Cardiac fibroblast (primary cell): ENCODE results near the gene GABRG3.

ENCODE experiments used
- DNase-seq, 2 donors: peaks; one replicate each; pipeline versions ENCODE4 v3.0.0 to v3.0.0-alpha.2; 2010; ENCODE audit warnings: low read depth in 2 of 2
- H3K4me3 ChIP-seq, 2 donors: replicated peaks in 1 of 2; 1 replicate in 1 of 2; 2 replicates in 1 of 2; pipeline ENCODE4 v1.5.1; 2011; ENCODE audit warnings: low read depth in 2 of 2, low read length in 2 of 2, mild to moderate bottlenecking in 2 of 2, moderate library complexity in 1 of 2
- TF ChIP-seq, protein P1 (sequence below): IDR thresholded peaks from one replicate; pipeline ENCODE4 v1.5.1; 2011; ENCODE audit warnings: low read depth, mild to moderate bottlenecking, low read length, inconsistent platforms

GABRG3 gene

DNA sequence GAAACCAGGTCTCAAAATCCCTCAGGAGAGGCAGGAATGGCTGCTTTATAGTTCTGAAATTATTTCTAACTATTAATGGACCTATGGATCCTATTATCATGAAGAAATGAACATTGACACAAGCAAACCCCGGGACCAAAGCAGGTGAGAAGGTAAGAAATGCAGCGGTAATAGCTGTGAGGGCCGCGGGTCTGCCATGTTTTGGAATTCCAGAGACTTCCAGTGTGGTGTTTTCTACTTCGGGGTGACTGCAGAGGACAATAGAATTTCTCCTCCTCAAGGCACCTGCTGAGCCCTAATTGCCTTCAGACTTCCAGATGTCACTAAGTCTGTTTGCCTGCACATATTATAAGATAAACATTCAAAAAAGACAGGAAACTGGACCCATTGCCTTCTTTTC is 437.4 kb downstream of the GABRG3 start:
- DNase-seq, result no peak
- TF ChIP-seq, protein P1, sequence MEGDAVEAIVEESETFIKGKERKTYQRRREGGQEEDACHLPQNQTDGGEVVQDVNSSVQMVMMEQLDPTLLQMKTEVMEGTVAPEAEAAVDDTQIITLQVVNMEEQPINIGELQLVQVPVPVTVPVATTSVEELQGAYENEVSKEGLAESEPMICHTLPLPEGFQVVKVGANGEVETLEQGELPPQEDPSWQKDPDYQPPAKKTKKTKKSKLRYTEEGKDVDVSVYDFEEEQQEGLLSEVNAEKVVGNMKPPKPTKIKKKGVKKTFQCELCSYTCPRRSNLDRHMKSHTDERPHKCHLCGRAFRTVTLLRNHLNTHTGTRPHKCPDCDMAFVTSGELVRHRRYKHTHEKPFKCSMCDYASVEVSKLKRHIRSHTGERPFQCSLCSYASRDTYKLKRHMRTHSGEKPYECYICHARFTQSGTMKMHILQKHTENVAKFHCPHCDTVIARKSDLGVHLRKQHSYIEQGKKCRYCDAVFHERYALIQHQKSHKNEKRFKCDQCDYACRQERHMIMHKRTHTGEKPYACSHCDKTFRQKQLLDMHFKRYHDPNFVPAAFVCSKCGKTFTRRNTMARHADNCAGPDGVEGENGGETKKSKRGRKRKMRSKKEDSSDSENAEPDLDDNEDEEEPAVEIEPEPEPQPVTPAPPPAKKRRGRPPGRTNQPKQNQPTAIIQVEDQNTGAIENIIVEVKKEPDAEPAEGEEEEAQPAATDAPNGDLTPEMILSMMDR, result no peak
- H3K4me3 ChIP-seq, result no peak overlapping the region

DNA sequence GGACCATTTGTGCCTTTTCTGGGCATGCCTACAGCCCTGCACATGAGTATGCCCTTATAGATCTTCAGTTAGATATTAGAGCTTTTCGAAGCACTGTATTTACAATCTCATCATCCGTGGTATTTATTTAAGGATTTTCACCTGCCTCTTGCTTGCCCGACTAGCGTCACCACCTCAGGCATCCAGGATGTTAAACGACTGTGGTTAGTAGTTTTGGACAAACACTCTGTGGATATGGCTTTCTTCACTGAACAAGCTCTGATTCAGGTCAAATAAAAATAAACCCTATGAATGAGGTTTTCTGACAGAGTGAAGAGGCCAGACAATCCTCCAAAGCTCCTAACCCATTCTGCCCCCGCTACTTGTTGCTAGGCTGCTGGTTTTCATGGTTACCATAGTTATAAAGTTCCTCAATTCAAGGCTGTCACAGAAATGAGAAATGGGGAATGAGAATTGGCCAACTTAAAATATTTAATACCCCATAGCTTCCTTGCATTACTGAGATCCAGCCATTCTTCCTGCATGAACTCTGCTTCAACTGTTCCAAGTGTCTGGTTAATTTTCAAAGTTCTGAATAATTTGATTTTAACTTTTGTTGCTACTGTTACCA is 440.1 kb downstream of the GABRG3 start:
- TF ChIP-seq, protein P1, result no peak
- no peak overlapping the region for H3K4me3 ChIP-seq
- DNase-seq, result no peak

GRCh38 chr15:27412415-27412814 is 441.4 kb downstream of the GABRG3 start:
- no peak overlapping the region for H3K4me3 ChIP-seq
- no peak for DNase-seq
- TF ChIP-seq, protein P1, result no peak

DNA sequence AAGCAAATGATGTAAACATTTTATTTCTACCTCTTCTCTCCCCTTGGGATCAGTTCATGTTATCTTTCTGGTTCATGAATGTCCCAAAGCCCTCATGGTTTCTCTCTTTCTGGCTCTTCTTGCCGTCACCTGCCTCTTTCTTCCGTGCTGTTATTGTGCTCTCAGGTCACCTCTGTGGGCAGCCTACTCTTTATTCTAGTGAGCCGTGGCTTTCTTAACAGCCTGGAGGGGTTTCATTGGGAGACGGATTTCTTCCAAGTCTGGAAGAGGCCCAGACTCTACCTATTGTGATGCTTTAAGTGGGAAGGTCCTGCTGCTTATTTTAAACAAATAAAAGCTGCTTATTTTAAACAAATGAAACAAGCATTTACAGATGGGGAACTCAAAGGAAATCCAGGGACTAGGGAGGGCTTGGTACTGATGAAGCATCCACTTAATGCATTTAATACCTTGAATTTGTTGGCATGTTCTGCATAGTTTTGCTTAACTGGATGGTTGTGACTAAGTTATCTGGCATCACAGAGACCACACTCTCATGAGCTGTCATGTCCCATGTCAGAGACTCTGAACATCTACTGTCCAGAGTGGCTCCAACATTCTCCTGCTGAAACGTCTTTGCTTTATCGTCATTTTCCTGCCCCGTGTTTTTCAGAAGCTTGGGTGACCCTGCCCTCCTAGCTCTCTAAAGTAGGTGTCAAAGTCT is 443.3 kb downstream of the GABRG3 start:
- TF ChIP-seq, protein P1, result no peak
- no peak overlapping the region for H3K4me3 ChIP-seq
- no peak for DNase-seq

DNA sequence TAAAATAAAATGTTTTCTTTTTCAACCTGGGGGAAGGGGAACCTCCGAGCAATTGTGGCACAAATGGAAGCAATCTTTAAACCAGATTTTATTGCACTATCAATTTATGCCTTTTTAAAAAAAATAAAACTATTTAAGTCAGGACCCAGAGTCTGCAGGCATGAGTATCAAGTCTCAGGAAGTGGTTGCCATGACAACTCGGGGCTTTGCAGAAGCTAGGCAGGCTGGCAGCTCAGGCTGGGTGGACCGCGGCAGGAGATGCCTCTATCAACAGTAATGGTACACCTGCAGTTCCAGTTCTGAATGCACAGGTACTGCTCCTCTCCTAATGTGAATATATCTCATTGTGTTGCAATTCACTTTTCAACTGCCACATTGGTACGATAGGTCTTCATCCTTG is 447.7 kb downstream of the GABRG3 start:
- no peak overlapping the region for H3K4me3 ChIP-seq
- DNase-seq, result no peak
- TF ChIP-seq, protein P1, result no peak

DNA sequence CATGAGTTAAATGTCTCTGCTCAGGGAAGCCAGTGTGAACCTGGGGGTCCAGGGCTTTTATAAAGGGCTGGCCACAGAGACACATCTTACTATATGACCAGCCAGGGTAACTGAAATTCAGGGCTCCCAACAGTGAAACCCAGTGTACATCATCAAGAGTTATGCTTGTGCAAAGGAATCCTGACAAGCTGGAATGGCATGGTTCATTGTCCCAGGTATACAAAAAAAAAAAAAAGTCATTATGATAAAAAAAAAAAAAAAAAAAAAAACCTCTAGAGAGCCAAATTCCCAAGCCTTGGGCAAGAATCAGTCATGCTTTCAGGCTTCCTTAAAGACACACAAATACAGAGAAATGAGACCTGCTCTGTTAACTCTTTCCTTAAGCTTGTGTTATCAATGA is 452.0 kb downstream of the GABRG3 start:
- no peak for DNase-seq
- TF ChIP-seq, protein P1, result no peak
- H3K4me3 ChIP-seq, result no peak overlapping the region
